Measurements from ENCODE around the gene ZCCHC24.
"Not testable (repeated sequence)": the region's sequence is repeated elsewhere in the genome, so short reads cannot be mapped to it uniquely, and the experiment has no call there.

ZCCHC24 gene

GRCh38 chr10:79472449-79472848 is 27.0 kb upstream of the ZCCHC24 start:
- no peak for DNase-seq (ENCODE audit: low read depth)

- DNase-seq (ENCODE audit: low read depth): no peak
Measured at GRCh38 chr10:79471776-79472175, 26.4 kb upstream of the ZCCHC24 start.

- no peak for DNase-seq (ENCODE audit: low read depth)
Measured at GRCh38 chr10:79470096-79470495, 24.7 kb upstream of the ZCCHC24 start.

- no peak for DNase-seq (ENCODE audit: low read depth)
Measured at GRCh38 chr10:79468841-79469585, 23.6 kb upstream of the ZCCHC24 start.

GRCh38 chr10:79468015-79468560 is 22.7 kb upstream of the ZCCHC24 start:
- DNase-seq (ENCODE audit: low read depth): no peak

- no peak for DNase-seq (ENCODE audit: low read depth)
Measured at GRCh38 chr10:79465341-79465740, 19.9 kb upstream of the ZCCHC24 start.

GRCh38 chr10:79463578-79464496 is 18.4 kb upstream of the ZCCHC24 start:
- DNase-seq (ENCODE audit: low read depth): no peak

GRCh38 chr10:79460687-79461086 is 15.3 kb upstream of the ZCCHC24 start:
- no peak for DNase-seq (ENCODE audit: low read depth)

- DNase-seq (ENCODE audit: low read depth): no peak
Measured at GRCh38 chr10:79459243-79459642, 13.8 kb upstream of the ZCCHC24 start.

- no peak for DNase-seq (ENCODE audit: low read depth)
Measured at GRCh38 chr10:79458483-79458882, 13.1 kb upstream of the ZCCHC24 start.

GRCh38 chr10:79457256-79457785 is 11.9 kb upstream of the ZCCHC24 start:
- DNase-seq (ENCODE audit: low read depth): no peak

- DNase-seq (ENCODE audit: low read depth): peak; percentile 67
Measured at GRCh38 chr10:79454259-79454658, 8.8 kb upstream of the ZCCHC24 start.

- no peak for DNase-seq (ENCODE audit: low read depth)
Measured at GRCh38 chr10:79453392-79453791, 8.0 kb upstream of the ZCCHC24 start.

GRCh38 chr10:79452174-79452611 is 6.8 kb upstream of the ZCCHC24 start:
- DNase-seq (ENCODE audit: low read depth): no peak

GRCh38 chr10:79451046-79451699 is 5.7 kb upstream of the ZCCHC24 start:
- no peak for DNase-seq (ENCODE audit: low read depth)

GRCh38 chr10:79449181-79450146 is 4.0 kb upstream of the ZCCHC24 start:
- no peak for DNase-seq (ENCODE audit: low read depth)

GRCh38 chr10:79448732-79449049 is 3.3 kb upstream of the ZCCHC24 start:
- no peak for DNase-seq (ENCODE audit: low read depth)

GRCh38 chr10:79447911-79448731 is 2.7 kb upstream of the ZCCHC24 start:
- DNase-seq (ENCODE audit: low read depth): no peak

- not testable (repeated sequence) for DNase-seq (ENCODE audit: low read depth)
Measured at GRCh38 chr10:79447249-79447648, 1.8 kb upstream of the ZCCHC24 start.

GRCh38 chr10:79446758-79447084 is 1.3 kb upstream of the ZCCHC24 start:
- DNase-seq (ENCODE audit: low read depth): no peak
